ENCODE results near the gene ICAM2. TPM values are rescaled to one million over a fixed set of nuclear protein-coding genes. Genes with fewer than 3 reads are reported as not detected.

The ICAM2 gene
- total RNA-seq, 1 donor from 2014 or later = not detected

- Mint-ChIP-seq H3K27ac (no peak overlapping the region), H3K36me3 (no peaks in the 10 kb centered on the region), H3K9me3 (peaks cover 15% of the 10 kb centered on the region), H3K4me3 (no peak overlapping the region), H3K27me3 (ENCODE audit: insufficient read depth, low read depth) (peaks cover 7% of the 10 kb centered on the region), H3K4me1 (peaks cover 8% of the 10 kb centered on the region)
- Histone ChIP-seq H3K9ac (no peak overlapping the region), H3K4me2 (no peak overlapping the region), H3K27ac (no peak overlapping the region), H3K27me3 (no peaks in the 10 kb centered on the region), H2AFZ (replicated peaks) (no peak overlapping the region), H3K4me3 (no peak overlapping the region), H4K20me1 (ENCODE audit: low read depth) (no peaks in the 10 kb centered on the region), H3K79me2 (ENCODE audit: low read depth) (no peaks in the 10 kb centered on the region), H3K4me1 (no peaks in the 10 kb centered on the region), H3F3A (ENCODE audit: low read depth) (no peaks in the 10 kb centered on the region), H3K9me3 (ENCODE audit: low read depth) (no peaks in the 10 kb centered on the region), H3K36me3 (no peaks in the 10 kb centered on the region)
- TF ChIP-seq EZH2phosphoT487 (IDR thresholded peaks at IDR 0.05) (no peak), CTCF (IDR thresholded peaks at IDR 0.05) (no peak), EZH2 (IDR thresholded peaks at IDR 0.05) (no peak)
- no peak for DNase-seq (ENCODE audit: low spot score)
These were observed 41.9 kb downstream of the ICAM2 start for GRCh38 chr17:63978272-63979200.

GRCh38 chr17:63976702-63977101 is 43.7 kb downstream of the ICAM2 start:
- no peaks in the 10 kb centered on the region for H3F3A ChIP-seq (ENCODE audit: low read depth)
- peaks cover 4% of the 10 kb centered on the region for H3K9me3 Mint-ChIP-seq
- TF ChIP-seq CTCF (IDR thresholded peaks at IDR 0.05) (no peak), EZH2phosphoT487 (IDR thresholded peaks at IDR 0.05) (no peak), EZH2 (IDR thresholded peaks at IDR 0.05) (no peak)
- H3K4me3 ChIP-seq = no peak overlapping the region
- H3K27ac Mint-ChIP-seq = no peak overlapping the region
- H3K4me1 Mint-ChIP-seq = peaks cover 12% of the 10 kb centered on the region
- no peak for DNase-seq (ENCODE audit: low spot score)
- no peaks in the 10 kb centered on the region for H3K36me3 Mint-ChIP-seq
- no peaks in the 10 kb centered on the region for H3K27me3 ChIP-seq
- H3K4me3 Mint-ChIP-seq = no peak overlapping the region
- no peaks in the 10 kb centered on the region for H3K9me3 ChIP-seq (ENCODE audit: low read depth)
- no peaks in the 10 kb centered on the region for H4K20me1 ChIP-seq (ENCODE audit: low read depth)
- H3K4me2 ChIP-seq = no peak overlapping the region
- H3K36me3 ChIP-seq = no peaks in the 10 kb centered on the region
- peaks cover 7% of the 10 kb centered on the region for H3K27me3 Mint-ChIP-seq (ENCODE audit: insufficient read depth, low read depth)
- no peak overlapping the region for H3K9ac ChIP-seq
- no peak overlapping the region for H2AFZ ChIP-seq (replicated peaks)
- H3K4me1 ChIP-seq = no peaks in the 10 kb centered on the region
- no peak overlapping the region for H3K27ac ChIP-seq
- H3K79me2 ChIP-seq (ENCODE audit: low read depth) = no peaks in the 10 kb centered on the region

- no peak overlapping the region for H3K27ac ChIP-seq
- H3K36me3 ChIP-seq = no peaks in the 10 kb centered on the region
- no peaks in the 10 kb centered on the region for H3K9me3 ChIP-seq (ENCODE audit: low read depth)
- H3K4me2 ChIP-seq = no peak overlapping the region
- Mint-ChIP-seq H3K27ac (no peak overlapping the region), H3K9me3 (peaks cover under 1% of the 10 kb centered on the region), H3K27me3 (ENCODE audit: insufficient read depth, low read depth) (peaks cover 7% of the 10 kb centered on the region), H3K36me3 (no peaks in the 10 kb centered on the region), H3K4me3 (no peak overlapping the region), H3K4me1 (peaks cover 12% of the 10 kb centered on the region)
- no peak overlapping the region for H2AFZ ChIP-seq (replicated peaks)
- DNase-seq (ENCODE audit: low spot score) = no peak
- H3K4me1 ChIP-seq = no peaks in the 10 kb centered on the region
- no peaks in the 10 kb centered on the region for H3F3A ChIP-seq (ENCODE audit: low read depth)
- H3K4me3 ChIP-seq = no peak overlapping the region
- no peak overlapping the region for H3K9ac ChIP-seq
- H4K20me1 ChIP-seq (ENCODE audit: low read depth) = no peaks in the 10 kb centered on the region
- TF ChIP-seq EZH2phosphoT487 (IDR thresholded peaks at IDR 0.05) (no peak), EZH2 (IDR thresholded peaks at IDR 0.05) (no peak), CTCF (IDR thresholded peaks at IDR 0.05) (no peak)
- H3K79me2 ChIP-seq (ENCODE audit: low read depth) = no peaks in the 10 kb centered on the region
- no peaks in the 10 kb centered on the region for H3K27me3 ChIP-seq
These were observed 44.8 kb downstream of the ICAM2 start for GRCh38 chr17:63975541-63976092.
